Suprapubic skin (tissue), 4 donors: ENCODE measurements around the gene PAQR7.

ENCODE experiments used
- CTCF ChIP-seq, 2 donors: fragments of 200-600 bp in 1 of 2; fragments of 450-650 bp in 1 of 2; sonication (generic) in 1 of 2; IDR thresholded peaks; one replicate each; pipeline ENCODE4 v1.5.1; 2016 to 2019; ENCODE audit warnings: antibody characterized with exemption in 2 of 2, mild to moderate bottlenecking in 1 of 2, moderate library complexity in 1 of 2
- EP300 ChIP-seq: sonication (generic); formaldehyde crosslinking; IDR thresholded peaks from one replicate; pipeline ENCODE4 v1.6.1; 2017; ENCODE audit warnings: antibody characterized with exemption
- POLR2A ChIP-seq, 2 donors: fragments of 450-650 bp; IDR thresholded peaks; one replicate each; pipeline ENCODE4 v1.6.1; 2017; ENCODE audit warnings: antibody characterized with exemption in 2 of 2, mild to moderate bottlenecking in 2 of 2, moderate library complexity in 2 of 2
- POLR2AphosphoS5 ChIP-seq, 3 donors: sonication (generic); formaldehyde crosslinking; IDR thresholded peaks; one replicate each; pipeline ENCODE4 v1.6.1; 2017; ENCODE audit warnings: antibody characterized with exemption in 3 of 3

GRCh38 chr1:25897754-25898153, 22.2 kb upstream of the PAQR7 start:
- TF ChIP-seq CTCF (IDR thresholded peaks at IDR 0.05) (no peak), POLR2A (IDR thresholded peaks at IDR 0.05) (no peak), EP300 (no peak), POLR2AphosphoS5 (IDR thresholded peaks at IDR 0.05) (no peak)
